NT2/D1 (cell line): ENCODE measurements around the gene RTL10.

Experiments used
- DNase-seq: peaks from one replicate; pipeline ENCODE4 v3.0.0-alpha.2; 2011; ENCODE audit warnings: low read depth, low spot score
- H3K27me3 ChIP-seq: 2 replicates; pipeline ENCODE4 v1.6.0; 2011; ENCODE audit warnings: mild to moderate bottlenecking; ENCODE audit not compliant: insufficient read length, insufficient read depth
- H3K36me3 ChIP-seq: 2 replicates; pipeline ENCODE4 v1.6.1; 2011; ENCODE audit warnings: mild to moderate bottlenecking, low read length, mixed read lengths; ENCODE audit not compliant: insufficient read depth, insufficient read length
- H3K4me1 ChIP-seq: 2 replicates; pipeline ENCODE4 v1.5.1; 2011; ENCODE audit not compliant: insufficient read depth, insufficient read length
- H3K4me3 ChIP-seq: 2 replicates; pipeline ENCODE4 v1.5.1; 2011; ENCODE audit warnings: low read depth; ENCODE audit not compliant: insufficient read length
- H3K9ac ChIP-seq: 2 replicates; pipeline ENCODE4 v1.6.0; 2011; ENCODE audit warnings: low read depth; ENCODE audit not compliant: insufficient read length
- H3K9me3 ChIP-seq: 2 replicates; pipeline ENCODE4 v1.5.1; 2011; ENCODE audit warnings: mild to moderate bottlenecking, low read length; ENCODE audit not compliant: insufficient read depth
- SUZ12 ChIP-seq: IDR thresholded peaks from 2 replicates; pipeline ENCODE4 v1.6.1; 2011; ENCODE audit not compliant: insufficient read length, insufficient read depth; ENCODE audit errors: extremely low read depth
- YY1 ChIP-seq: IDR thresholded peaks from 2 replicates; pipeline ENCODE4 v1.6.1; 2011; ENCODE audit not compliant: insufficient read length, insufficient read depth
- ZNF274 ChIP-seq: IDR thresholded peaks from 2 replicates; pipeline ENCODE4 v1.6.1; 2011; ENCODE audit warnings: mild to moderate bottlenecking, low read depth, low read length

Gene RTL10

DNA sequence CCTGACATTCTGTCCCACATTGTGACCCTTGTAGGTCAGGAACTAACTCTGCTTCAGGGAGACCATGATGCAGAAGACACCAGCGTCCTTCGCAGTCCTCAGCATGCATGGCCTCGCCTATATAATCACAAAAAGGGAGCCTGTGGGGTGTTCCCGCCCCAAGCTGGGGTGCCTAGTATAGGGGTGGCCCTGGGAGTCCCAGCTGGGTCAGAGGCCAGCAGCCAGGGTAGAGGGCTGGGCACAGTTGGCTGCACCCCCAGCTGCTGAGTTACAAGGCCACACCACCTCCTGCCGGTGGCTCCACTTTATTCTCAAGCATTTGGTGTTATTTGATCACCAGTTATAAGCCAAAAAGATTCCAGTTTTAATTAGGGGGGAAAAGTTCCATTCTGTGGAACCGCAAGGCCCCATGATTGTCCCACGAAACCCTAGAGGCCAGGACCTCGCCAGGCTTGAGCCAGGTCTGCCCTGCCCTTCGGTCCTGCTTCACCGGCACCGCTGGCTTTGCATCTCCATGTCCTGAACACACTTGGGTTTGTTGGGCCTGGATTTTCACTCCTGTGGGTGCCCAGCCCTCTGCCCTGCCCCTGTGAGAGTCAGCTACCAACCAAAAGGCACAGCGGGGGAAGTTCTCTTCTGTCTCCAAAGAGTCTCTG, 15.0 kb upstream of the RTL10 start:
- TF ChIP-seq YY1 (no peak), SUZ12 (no peak), ZNF274 (no peak)
- no peak for DNase-seq
- Histone ChIP-seq H3K4me3 (no peak overlapping the region), H3K27me3 (no peaks in the 10 kb centered on the region), H3K9ac (peak overlapping the region; percentile 1), H3K36me3 (peaks cover 10% of the 10 kb centered on the region), H3K9me3 (no peaks in the 10 kb centered on the region), H3K4me1 (peaks cover 6% of the 10 kb centered on the region)

DNA sequence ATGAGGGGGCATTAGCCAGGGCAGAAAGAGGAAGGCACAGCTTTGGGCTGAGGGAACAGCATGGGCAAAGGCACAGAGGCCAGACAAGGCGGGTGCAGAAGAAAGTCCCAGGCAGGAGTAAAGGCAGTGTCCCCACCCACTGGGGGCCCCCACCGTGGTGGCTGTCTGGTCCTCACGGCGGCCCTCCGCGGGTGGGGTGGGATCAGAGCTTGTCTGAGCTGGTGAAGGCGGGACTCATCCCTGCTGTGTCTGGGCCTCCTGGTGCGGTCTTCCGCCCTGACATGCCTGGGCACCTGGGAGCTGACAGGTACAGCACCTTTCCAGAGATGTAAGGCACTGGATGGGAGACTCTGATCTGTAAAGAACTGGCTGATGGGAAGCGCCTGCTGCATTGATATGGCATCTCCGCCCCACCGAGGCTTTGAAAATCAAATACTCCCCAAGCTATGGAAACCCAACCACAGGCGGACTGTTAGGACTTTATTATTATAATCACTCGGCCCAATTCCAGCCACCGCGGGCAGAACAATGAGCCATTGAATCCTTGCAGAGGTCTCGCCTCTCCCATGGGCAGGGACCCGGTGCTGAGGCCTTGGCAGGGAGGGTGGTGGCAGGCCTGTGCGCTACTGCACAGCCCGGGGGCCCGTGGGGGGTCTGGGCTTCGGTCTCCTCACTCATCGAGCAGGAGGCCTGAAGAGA, 14.2 kb upstream of the RTL10 start:
- Histone ChIP-seq H3K27me3 (no peaks in the 10 kb centered on the region), H3K36me3 (peaks cover 4% of the 10 kb centered on the region), H3K9ac (no peak overlapping the region), H3K4me1 (peaks cover 6% of the 10 kb centered on the region), H3K9me3 (no peaks in the 10 kb centered on the region), H3K4me3 (no peak overlapping the region)
- no peak for DNase-seq
- TF ChIP-seq SUZ12 (no peak), YY1 (no peak), ZNF274 (no peak)

DNA sequence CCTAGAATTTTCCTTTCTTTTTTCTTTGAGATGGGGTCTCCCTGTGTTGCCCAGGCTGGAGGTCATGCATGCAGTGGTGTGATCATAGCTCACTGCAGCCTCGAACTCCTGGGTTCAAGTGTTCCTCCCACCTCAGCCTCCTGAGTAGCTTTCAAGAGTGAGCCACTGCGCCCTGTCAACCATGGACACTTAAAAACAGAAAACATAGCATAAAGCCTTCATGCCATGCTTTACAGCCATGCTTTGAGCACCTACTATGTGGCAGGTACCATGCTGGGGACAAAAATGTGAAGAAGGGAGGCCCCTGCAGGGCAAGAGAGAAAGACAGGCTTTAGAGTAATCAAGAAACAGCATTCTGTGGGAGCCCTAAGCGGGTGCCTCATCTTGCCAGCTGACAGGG, 13.7 kb upstream of the RTL10 start:
- Histone ChIP-seq H3K4me1 (peaks cover 5% of the 10 kb centered on the region), H3K9ac (no peak overlapping the region), H3K36me3 (no peaks in the 10 kb centered on the region), H3K4me3 (no peak overlapping the region), H3K27me3 (no peaks in the 10 kb centered on the region), H3K9me3 (no peaks in the 10 kb centered on the region)
- DNase-seq, result no peak
- no peak for TF ChIP-seq YY1
- no peak for TF ChIP-seq ZNF274
- no peak for TF ChIP-seq SUZ12

DNA sequence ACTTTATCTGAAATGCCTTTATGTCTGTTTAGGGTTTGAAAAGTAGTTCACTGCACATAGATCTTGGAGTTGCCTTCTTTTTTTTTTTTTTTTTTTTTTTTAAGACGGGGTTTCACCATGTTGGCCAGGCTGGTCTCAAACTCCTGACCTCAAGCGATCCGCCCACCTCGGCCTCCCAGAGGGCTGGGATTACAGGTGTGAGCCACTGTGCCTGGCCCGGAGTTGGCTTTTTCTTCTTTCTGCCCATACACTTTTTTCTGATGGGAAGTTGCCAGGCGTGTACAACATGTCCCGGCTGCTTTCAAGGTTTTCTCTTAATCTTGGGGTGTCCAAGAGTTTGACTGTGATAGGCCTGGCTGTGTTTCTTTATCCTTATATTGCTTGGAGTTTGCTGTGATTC, 12.9 kb upstream of the RTL10 start:
- Histone ChIP-seq H3K9me3 (no peaks in the 10 kb centered on the region), H3K4me3 (no peak overlapping the region), H3K36me3 (no peaks in the 10 kb centered on the region), H3K9ac (no peak overlapping the region), H3K4me1 (peaks cover 5% of the 10 kb centered on the region), H3K27me3 (no peaks in the 10 kb centered on the region)
- TF ChIP-seq SUZ12 (no peak), ZNF274 (no peak), YY1 (no peak)
- no peak for DNase-seq

DNA sequence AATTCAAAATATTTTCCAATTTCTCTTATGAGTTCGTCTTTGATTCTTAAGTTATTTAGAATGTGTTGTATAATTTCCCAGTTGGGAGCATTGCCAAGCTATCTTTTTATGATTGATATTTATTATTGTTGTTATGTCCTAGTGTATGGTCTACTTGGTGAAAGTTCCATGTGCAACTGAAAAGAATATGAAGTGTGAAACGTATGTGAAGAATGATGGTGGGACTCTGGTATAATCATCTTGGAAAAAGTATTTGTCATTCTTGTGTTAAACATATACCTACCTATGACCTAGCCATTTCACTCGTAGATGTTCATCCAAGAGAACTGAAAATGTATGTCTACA, 12.0 kb upstream of the RTL10 start:
- TF ChIP-seq SUZ12, result no peak
- TF ChIP-seq YY1, result no peak
- no peak for TF ChIP-seq ZNF274

DNA sequence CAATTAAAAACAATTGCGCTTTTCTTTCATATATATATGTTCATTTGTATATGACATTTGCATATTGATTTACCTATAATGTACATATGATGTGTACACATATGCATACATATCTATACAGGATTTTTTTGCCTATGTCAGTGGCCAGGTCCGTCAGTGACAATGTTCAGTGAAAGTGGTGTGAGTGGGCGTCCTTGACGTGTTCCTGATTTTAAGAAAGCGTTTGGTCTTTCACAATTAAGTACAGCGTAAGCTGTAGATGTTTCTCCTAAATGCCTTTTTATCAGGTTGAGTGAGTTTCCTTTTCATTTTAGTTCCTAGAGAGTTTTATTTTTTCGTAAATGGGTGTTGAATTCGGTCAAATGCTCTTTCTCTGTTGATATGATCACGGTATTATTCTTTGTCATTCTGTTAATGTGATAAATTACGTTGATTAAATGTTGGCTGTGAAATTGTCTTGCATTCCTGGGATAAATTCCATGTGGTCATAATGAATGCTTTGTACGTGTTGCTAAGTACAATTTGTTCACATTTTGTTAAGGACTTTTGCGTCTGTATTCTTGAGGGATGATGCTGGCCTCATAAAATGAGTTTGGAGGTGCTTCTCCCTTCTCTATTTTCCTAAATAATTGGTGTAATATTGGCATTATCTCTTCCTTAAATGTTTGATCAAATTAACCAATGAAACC, 10.6 kb upstream of the RTL10 start:
- DNase-seq, result no peak
- Histone ChIP-seq H3K36me3 (no peaks in the 10 kb centered on the region), H3K9ac (no peak overlapping the region), H3K27me3 (no peaks in the 10 kb centered on the region), H3K9me3 (no peaks in the 10 kb centered on the region), H3K4me3 (no peak overlapping the region), H3K4me1 (peaks cover 5% of the 10 kb centered on the region)
- no peak for TF ChIP-seq ZNF274
- TF ChIP-seq YY1, result no peak
- no peak for TF ChIP-seq SUZ12

More for the DNA sequence above, 12.0 kb upstream of the RTL10 start:
- no peaks in the 10 kb centered on the region for H3K27me3 ChIP-seq
- H3K4me1 ChIP-seq, result peaks cover 5% of the 10 kb centered on the region
- no peak for DNase-seq
- no peaks in the 10 kb centered on the region for H3K36me3 ChIP-seq
- H3K9ac ChIP-seq, result no peak overlapping the region
- no peak overlapping the region for H3K4me3 ChIP-seq
- H3K9me3 ChIP-seq, result no peaks in the 10 kb centered on the region

DNA sequence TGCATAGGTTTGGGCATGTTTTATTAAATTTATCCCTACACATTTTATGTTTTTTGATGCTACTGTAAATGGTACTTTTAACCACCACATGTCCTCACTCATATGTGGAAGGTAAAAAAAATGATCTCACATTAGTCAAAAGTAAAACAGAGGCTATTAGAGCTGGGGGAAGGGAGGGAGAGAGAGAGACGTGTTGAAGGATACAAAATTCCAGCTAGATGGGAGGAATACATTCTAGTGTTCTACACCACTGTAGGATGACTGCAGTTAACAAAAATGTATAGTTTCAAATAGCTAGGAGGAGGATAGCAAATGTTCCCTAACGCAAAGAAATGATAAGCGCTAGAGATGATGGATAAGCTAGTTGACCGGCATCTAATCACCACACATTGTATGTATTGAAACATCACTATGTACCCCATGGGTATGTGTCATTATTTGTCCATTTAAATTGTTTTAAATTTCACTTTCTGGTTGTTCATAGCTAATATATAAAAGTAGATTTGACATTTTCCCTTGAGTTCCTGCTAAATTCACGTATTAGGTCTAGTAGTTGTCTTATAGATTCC, 9.9 kb upstream of the RTL10 start:
- TF ChIP-seq ZNF274, result no peak
- TF ChIP-seq YY1, result no peak
- TF ChIP-seq SUZ12, result no peak
- H3K27me3 ChIP-seq, result no peaks in the 10 kb centered on the region
- peaks cover 5% of the 10 kb centered on the region for H3K4me1 ChIP-seq
- no peak for DNase-seq
- H3K9me3 ChIP-seq, result no peaks in the 10 kb centered on the region
- H3K36me3 ChIP-seq, result no peaks in the 10 kb centered on the region
- no peak overlapping the region for H3K9ac ChIP-seq
- H3K4me3 ChIP-seq, result no peak overlapping the region
